Measurements from ENCODE around the gene TMEM53.

Gene TMEM53

GRCh38 chr1:44636688-44637598, 37.3 kb downstream of the TMEM53 start:
- in situ Hi-C loops (cut with HindIII; ENCODE audit: low sequenced_read_pairs), result no loop called here
- no peak for TF ChIP-seq CTCF (IDR thresholded peaks at IDR 0.05; ENCODE audit: low read depth, low read length)
- H3K4me3 ChIP-seq (ENCODE audit: low read depth, low read length), result no peak overlapping the region
- peak; percentile 17 for DNase-seq (ENCODE audit: low read depth, low spot score)

- TF ChIP-seq CTCF (IDR thresholded peaks at IDR 0.05; ENCODE audit: low read depth, low read length), result no peak
- DNase-seq (ENCODE audit: low read depth, low spot score), result no peak
- no peak overlapping the region for H3K4me3 ChIP-seq (ENCODE audit: low read depth, low read length)
- in situ Hi-C loops (cut with HindIII; ENCODE audit: low sequenced_read_pairs), result no loop called here
Measured at GRCh38 chr1:44636083-44636687, 38.1 kb downstream of the TMEM53 start.

- DNase-seq (ENCODE audit: low read depth, low spot score), result no peak
- H3K4me3 ChIP-seq (ENCODE audit: low read depth, low read length), result no peak overlapping the region
- TF ChIP-seq CTCF (IDR thresholded peaks at IDR 0.05; ENCODE audit: low read depth, low read length), result no peak
- in situ Hi-C loops (cut with HindIII; ENCODE audit: low sequenced_read_pairs), result no loop called here
Measured at GRCh38 chr1:44635439-44635838, 38.8 kb downstream of the TMEM53 start.

GRCh38 chr1:44634606-44635189, 39.6 kb downstream of the TMEM53 start:
- H3K4me3 ChIP-seq (ENCODE audit: low read depth, low read length), result no peak overlapping the region
- DNase-seq (ENCODE audit: low read depth, low spot score), result no peak
- no peak for TF ChIP-seq CTCF (IDR thresholded peaks at IDR 0.05; ENCODE audit: low read depth, low read length)
- in situ Hi-C loops (cut with HindIII; ENCODE audit: low sequenced_read_pairs), result no loop called here

- TF ChIP-seq CTCF (IDR thresholded peaks at IDR 0.05; ENCODE audit: low read depth, low read length), result no peak
- in situ Hi-C loops (cut with HindIII; ENCODE audit: low sequenced_read_pairs), result no loop called here
- no peak for DNase-seq (ENCODE audit: low read depth, low spot score)
- H3K4me3 ChIP-seq (ENCODE audit: low read depth, low read length), result peak overlapping the region; percentile 66
Measured at GRCh38 chr1:44632598-44632997, 41.7 kb downstream of the TMEM53 start.

GRCh38 chr1:44631647-44632539, 42.4 kb downstream of the TMEM53 start:
- TF ChIP-seq CTCF (IDR thresholded peaks at IDR 0.05; ENCODE audit: low read depth, low read length), result no peak
- in situ Hi-C loops (cut with HindIII; ENCODE audit: low sequenced_read_pairs), result no loop called here
- H3K4me3 ChIP-seq (ENCODE audit: low read depth, low read length), result peak overlapping the region; percentile 66
- peak; percentile 84 for DNase-seq (ENCODE audit: low read depth, low spot score)
